GM12878 (cell line): ENCODE measurements around the gene TCF7L2.

Experiments used
- HDGF ChIP-seq: fragments of 450-650 bp; IDR thresholded peaks from 2 replicates; pipeline ENCODE4 v1.6.1; 2016; ENCODE audit warnings: antibody characterized with exemption
- NFIC ChIP-seq: IDR thresholded peaks from 2 replicates; pipeline ENCODE4 v1.6.1; 2012; ENCODE audit warnings: low read depth, mild to moderate bottlenecking, inconsistent platforms, low read length, moderate library complexity
- POLR2AphosphoS5 ChIP-seq: IDR thresholded peaks from 2 replicates; pipeline ENCODE4 v1.6.1; 2011; ENCODE audit warnings: mild to moderate bottlenecking, low read length, inconsistent platforms
- SMC3 ChIP-seq: IDR thresholded peaks from 2 replicates; pipeline ENCODE4 v1.6.1; 2011; ENCODE audit warnings: low read length, improper control_type of control experiment, borderline replicate concordance

GRCh38 chr10:113027230-113027573, 77.2 kb downstream of the TCF7L2 start:
- no peak for TF ChIP-seq HDGF
- TF ChIP-seq POLR2AphosphoS5: no peak
- TF ChIP-seq SMC3: no peak
- no peak for TF ChIP-seq NFIC
